GM21786 (cell line): ENCODE data around the gene ATP5ME.
A peak's percentile ranks its signal among the peaks of the same experiment; 100 is the strongest.
"Not testable (repeated sequence)": the region's sequence is repeated elsewhere in the genome, so short reads cannot be mapped to it uniquely, and the experiment has no call there.

Experiments used
- ATAC-seq: cut with Tn5 transposase; IDR thresholded peaks from one replicate; pipeline ENCODE4 v1.9.1; 2021; ENCODE audit not compliant: unreplicated experiment

The ATP5ME gene

GRCh38 chr4:674172-675035, at the start of gene ATP5ME, which contains the start of gene MYL5:
Gene ATP5ME, minus strand, starts transcription at chr4:674276. Its CDS starts 29 bp downstream, at chr4:674247.
Gene MYL5, plus strand, starts transcription at chr4:674542. Its CDS starts 3,485 bp downstream, at chr4:678027.
- ATAC-seq: peak; percentile 68

DNA sequence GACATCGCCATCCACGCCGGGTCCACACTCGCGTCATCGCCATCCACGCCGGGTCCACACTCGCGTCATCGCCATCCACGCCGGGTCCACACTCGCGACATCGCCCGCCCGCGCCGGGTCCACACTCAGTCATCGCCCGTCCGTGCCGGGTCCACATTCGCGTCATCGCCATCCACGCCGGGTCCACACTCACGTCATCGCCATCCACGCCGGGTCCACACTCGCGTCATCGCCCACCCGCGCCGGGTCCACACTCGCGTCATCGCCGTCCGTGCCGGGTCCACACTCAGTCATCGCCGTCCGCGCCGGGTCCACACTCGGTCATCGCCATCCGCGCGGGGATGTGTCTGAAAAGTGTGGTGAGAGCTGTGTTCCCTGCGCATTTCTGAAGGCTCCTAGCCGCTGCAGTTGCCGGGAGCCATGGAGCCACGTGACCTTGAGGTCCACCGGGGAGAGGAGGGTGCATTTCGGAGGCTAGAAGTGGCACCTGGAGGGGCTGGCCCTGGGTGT, 48.8 kb upstream of the ATP5ME start:
- ATAC-seq: no peak

- no peak for ATAC-seq
Measured at GRCh38 chr4:722169-722725, 48.2 kb upstream of the ATP5ME start.

DNA sequence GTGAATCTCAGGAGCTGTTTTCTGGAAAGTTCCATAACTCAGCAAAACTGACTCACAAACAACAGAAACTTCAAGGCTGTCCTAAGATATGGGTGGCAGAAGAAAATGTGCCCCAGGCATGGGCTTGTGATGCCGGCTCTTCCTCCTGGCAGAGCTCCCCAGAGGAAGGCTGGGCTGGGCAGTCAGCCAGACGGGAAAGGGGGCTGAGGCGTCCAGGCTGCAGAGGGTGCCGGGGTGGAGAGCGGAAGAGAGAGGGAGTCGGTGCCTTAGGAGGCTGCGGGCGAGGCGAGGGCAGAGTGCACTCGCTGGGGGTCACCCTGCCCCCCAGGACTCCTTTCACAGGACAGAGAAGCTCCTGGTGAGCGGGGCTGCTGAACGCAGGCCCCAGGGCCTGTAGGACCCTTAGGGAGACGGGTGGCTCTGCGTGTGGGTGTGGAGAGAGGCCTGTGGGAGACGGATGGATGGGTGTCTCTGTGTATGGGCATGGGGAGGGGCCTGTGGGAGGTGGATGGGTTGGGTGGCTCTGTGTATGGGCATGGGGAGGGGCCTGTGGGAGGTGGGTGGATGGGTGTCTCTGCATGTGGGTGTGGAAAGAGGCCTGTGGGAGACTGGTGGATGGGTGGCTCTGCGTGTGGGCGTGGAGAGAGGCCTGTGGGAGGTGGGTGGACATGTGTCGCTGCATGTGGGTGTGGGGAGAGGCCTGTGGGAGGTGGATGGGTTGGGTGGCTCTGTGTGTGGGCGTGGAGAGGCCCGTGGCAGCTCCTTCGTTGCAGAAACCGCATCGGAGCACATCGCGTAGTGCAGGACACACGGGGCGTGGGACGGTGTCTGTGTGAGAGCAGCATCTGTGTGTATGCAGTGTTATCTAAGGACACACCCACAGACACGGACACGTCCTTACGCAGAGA, 47.4 kb upstream of the ATP5ME start:
- ATAC-seq: no peak

GRCh38 chr4:720111-720860, 46.2 kb upstream of the ATP5ME start:
- ATAC-seq: no peak

GRCh38 chr4:718460-718859, 44.4 kb upstream of the ATP5ME start:
- no peak for ATAC-seq

GRCh38 chr4:717601-718320, 43.7 kb upstream of the ATP5ME start:
- ATAC-seq: no peak

DNA sequence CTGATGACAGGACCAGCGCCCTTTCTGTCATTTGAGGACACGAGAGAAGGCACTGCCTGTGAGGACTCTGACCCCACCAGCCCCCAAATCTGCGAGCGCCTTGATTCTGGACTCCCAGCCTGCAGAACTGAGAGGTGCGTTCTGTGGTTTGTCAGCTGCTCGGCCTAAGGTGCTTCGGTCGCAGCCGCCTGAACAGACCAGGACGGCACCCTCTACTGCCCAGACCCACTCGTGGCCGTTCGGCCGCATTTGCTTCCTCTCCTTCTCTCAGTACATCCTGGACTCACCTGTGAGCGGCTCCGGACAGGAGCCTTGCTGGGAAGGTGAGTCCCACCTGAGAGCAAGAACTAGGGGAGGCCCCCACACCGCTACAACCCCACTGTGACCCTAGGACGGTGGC, 40.0 kb upstream of the ATP5ME start:
- no peak for ATAC-seq

- no peak for ATAC-seq
Measured at GRCh38 chr4:712916-713632, 39.0 kb upstream of the ATP5ME start.

GRCh38 chr4:712093-712492, 38.0 kb upstream of the ATP5ME start:
- no peak for ATAC-seq

- ATAC-seq: no peak
Measured at GRCh38 chr4:710916-711315, 36.8 kb upstream of the ATP5ME start.

DNA sequence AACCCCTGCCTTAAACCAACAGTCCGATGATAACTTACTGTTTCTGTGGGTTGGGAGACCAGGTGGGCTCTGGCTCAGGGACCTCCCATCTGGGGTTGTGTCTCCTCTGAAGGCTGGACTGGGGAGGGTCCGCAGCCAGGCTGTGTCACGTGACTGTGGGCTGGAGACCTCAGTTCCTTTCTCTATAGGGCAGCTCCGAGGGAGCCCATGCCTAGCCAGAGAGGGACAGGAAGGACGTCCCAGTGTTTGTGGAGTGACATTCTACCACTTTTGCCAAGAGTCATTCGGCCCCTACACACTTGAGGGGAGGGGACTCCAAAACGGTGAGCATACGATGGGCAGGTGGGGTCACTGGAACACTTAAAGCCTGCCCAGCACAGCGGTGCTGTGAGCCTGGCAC, 36.0 kb upstream of the ATP5ME start:
- no peak for ATAC-seq

- ATAC-seq: no peak
Measured at GRCh38 chr4:709348-709747, 35.3 kb upstream of the ATP5ME start.

DNA sequence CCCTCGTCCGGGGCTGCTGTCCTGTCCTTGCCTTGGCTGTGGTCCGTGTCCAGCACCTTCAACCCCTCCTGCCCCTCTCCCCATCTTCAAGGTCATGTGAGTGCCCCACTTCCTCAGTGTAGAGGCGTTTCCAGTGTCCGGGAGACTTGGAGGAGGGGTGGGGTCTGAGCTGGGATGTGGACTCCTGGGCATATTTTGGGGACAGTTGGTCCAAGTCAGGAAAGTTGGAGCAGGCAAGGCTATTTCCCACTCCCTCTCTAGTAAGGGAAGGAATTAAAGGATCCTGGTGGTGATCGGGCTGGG, 34.5 kb upstream of the ATP5ME start:
- ATAC-seq: no peak

DNA sequence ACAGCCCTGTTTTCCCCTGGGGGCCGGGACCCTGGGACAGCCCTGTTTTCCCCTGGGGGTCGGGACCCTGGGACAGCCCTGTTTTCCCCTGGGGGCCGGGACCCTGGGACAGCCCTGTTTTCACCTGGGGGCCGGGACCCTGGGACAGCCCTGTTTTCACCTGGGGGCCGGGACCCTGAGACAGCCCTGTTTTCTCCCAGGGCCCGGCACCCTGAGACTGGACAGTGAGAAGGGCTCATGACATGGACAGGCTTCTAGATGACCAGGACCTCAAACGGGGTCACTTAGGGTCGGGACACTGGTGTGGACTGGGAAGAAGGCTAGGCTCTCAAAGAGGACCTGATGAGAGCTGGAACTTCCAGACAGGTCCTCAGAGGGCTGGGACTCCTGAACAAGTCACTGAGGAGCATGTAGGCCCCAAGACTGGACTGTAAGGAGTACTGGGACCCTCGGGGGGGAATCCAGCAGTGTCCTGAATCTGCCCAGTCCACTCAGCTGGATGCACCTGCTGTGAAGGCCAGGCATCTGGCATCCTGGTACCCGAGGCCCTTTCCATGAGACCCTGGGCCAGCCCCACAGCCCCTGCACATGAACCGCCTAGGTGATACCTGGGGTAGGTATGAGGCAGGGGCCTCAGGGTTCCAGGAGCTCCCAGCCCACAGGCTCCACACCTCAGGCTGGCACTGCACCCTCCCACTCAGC, 34.0 kb upstream of the ATP5ME start:
- ATAC-seq: no peak

DNA sequence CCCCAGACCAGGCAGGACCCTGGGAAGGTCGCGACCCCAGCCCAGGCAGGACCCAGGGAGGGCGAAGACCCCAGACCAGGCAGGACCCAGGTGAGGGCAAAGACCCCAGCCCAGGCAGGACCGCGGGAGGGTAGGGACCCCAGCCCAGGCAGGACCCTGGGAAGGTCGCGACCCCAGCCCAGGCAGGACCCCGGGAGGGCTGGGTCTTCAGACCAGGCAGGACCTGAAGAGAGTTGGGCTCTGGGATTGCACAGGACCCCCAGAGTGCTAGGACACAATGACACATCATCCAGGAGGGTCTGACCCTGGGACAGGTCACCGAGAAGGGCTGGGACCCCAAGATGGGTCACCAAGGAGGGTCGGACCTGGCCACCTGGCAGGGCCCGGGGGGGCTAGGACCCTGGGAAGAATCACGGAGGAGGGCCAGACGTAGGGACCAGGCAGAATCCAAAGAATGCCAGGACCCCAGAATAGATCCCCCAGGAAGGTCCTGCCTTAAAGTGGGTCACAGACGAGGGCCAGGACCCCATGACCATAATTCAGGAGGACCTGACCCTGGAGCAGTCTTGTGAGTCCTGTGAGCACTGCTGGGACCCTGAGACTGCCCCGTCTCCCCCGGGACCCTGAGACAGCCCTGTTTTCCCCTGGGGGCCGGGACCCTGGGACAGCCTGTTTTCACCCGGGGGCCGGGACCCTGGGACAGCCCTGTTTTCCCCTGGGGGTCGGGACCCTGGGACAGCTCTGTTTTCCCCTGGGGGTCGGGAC, 32.9 kb upstream of the ATP5ME start:
- ATAC-seq: no peak

- ATAC-seq: not testable (repeated sequence)
Measured at GRCh38 chr4:706083-706633, 32.1 kb upstream of the ATP5ME start.
